Hematopoietic multipotent progenitor cell treated with erythropoietin and hydrocortisone succinate and interleukin-3 and kit ligand, for 17 days (in vitro differentiated cells): Measurements from ENCODE around the gene NKX3-2.

Source experiments
- DNase-seq: peaks from one replicate; pipeline ENCODE4 v3.0.0-alpha.2; 2015; ENCODE audit warnings: low spot score

Gene NKX3-2

GRCh38 chr4:13545394-13545808, 1.1 kb upstream of the NKX3-2 start:
- no peak for DNase-seq

- DNase-seq, result no peak
Measured at GRCh38 chr4:13544606-13545393, 492 bp upstream of the NKX3-2 start.

- no peak for DNase-seq
Measured at GRCh38 chr4:13543032-13543838, 1.1 kb downstream of the NKX3-2 start.

GRCh38 chr4:13542577-13543031, 1.7 kb downstream of the NKX3-2 start:
- DNase-seq, result no peak

- no peak for DNase-seq
Measured at GRCh38 chr4:13541720-13542576, 2.4 kb downstream of the NKX3-2 start.

GRCh38 chr4:13541176-13541604, 3.1 kb downstream of the NKX3-2 start:
- DNase-seq, result no peak

GRCh38 chr4:13540446-13541175, 3.7 kb downstream of the NKX3-2 start:
- no peak for DNase-seq

GRCh38 chr4:13539619-13540445, 4.5 kb downstream of the NKX3-2 start:
- DNase-seq, result no peak

GRCh38 chr4:13539047-13539618, 5.2 kb downstream of the NKX3-2 start:
- no peak for DNase-seq

GRCh38 chr4:13538427-13538973, 5.8 kb downstream of the NKX3-2 start:
- DNase-seq, result no peak

GRCh38 chr4:13537832-13538177, 6.5 kb downstream of the NKX3-2 start:
- no peak for DNase-seq

GRCh38 chr4:13537011-13537831, 7.1 kb downstream of the NKX3-2 start:
- no peak for DNase-seq

GRCh38 chr4:13536607-13537006, 7.7 kb downstream of the NKX3-2 start:
- DNase-seq, result no peak

GRCh38 chr4:13535708-13536361, 8.5 kb downstream of the NKX3-2 start:
- no peak for DNase-seq

- no peak for DNase-seq
Measured at GRCh38 chr4:13535118-13535517, 9.2 kb downstream of the NKX3-2 start.

GRCh38 chr4:13534344-13535063, 9.8 kb downstream of the NKX3-2 start:
- no peak for DNase-seq

GRCh38 chr4:13533670-13534343, 10.5 kb downstream of the NKX3-2 start:
- no peak for DNase-seq
